GM19099 (cell line): ENCODE data around the gene ATXN1.

Experiments
- POLR2A ChIP-seq: IDR thresholded peaks from 3 replicates; pipeline ENCODE4 v1.6.1; 2011; ENCODE audit warnings: low read depth; ENCODE audit not compliant: insufficient read length; ENCODE audit errors: extremely low read depth

Gene ATXN1

GRCh38 chr6:16673011-16673797, 88.1 kb downstream of the ATXN1 start:
- TF ChIP-seq POLR2A, result no peak

DNA sequence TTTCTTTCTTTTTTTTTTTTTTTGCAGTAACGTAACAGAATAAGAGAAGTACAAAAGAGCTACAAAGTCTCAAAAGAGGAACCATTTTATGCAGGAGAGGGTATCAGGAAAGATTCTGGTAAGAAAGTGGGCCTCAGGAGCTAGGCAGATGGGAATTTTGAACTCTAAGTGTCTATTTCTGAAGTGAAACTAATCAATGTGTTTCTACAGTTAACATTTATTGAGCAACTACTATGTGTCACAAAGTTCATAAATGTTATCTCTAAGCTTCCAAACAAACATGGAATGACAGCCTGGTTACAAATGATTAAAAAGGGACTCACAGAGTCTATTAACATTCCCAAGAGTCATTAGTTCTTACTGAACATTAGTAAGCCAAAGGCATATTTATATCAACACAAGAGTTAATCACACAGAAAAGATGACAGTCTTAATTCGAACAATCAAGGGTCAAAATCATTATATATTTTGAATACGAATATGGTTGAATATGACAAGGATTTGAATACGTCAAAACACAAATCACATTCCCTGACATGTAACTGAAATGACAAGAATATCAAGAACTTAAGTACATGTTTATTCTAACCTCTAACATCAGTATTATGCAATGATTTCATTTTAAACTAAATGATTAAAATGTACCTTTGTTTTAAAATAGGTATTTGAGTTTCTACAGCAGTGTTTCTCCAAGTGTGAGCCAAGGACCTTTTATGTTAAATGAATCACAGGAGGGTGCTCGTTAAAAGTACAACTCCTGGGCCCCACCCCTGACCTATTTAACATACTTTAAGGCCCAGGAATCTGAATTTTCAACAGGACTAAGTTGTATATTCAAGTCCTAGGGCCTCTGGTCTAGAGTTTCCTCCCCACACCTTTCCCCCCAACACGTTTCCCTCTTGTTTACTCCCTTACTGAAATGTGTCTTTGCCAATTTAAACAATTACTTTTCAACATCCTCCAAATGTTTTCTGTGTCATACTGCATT, 89.7 kb downstream of the ATXN1 start:
- TF ChIP-seq POLR2A, result no peak

GRCh38 chr6:16670617-16671051, 90.6 kb downstream of the ATXN1 start:
- TF ChIP-seq POLR2A, result no peak

- TF ChIP-seq POLR2A, result no peak
These were observed 91.1 kb downstream of the ATXN1 start for GRCh38 chr6:16670183-16670582.

DNA sequence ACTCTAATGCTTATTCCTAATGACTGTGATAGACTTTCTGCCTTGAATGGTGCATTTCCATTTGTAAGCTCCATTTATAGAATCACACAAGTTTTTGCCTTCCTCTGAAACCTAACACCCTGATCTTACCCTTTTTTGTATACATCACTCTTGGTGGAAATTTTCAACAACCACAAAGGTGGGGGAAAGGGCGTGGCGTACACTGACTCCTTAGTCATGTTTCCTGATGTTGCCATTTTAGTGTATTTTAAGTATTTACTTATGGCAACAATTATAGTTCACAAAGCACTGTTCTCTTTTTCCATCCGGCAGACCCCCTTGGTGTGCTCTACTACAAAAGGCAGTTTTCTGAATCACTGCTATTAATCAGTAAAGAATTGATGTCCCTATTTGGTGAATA, 92.0 kb downstream of the ATXN1 start:
- no peak for TF ChIP-seq POLR2A

DNA sequence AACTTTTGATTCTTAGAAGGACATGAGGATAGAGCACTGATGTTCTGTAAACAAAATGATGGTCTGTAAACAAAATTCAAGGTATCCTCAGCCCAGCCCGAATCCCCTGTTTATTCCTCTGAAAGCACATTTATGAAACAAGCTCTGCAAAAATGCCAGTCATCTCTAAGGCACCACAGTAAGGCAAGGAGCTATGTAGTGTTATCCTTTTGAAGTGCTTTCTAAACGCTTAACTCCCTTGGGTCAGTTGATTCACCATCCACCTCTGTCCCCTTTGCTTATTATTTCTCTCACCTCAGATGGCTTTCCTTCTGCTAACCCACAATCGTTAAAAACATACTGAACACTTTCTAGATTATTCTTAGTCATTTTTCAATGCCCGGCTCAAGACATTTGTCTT, 93.8 kb downstream of the ATXN1 start:
- no peak for TF ChIP-seq POLR2A

DNA sequence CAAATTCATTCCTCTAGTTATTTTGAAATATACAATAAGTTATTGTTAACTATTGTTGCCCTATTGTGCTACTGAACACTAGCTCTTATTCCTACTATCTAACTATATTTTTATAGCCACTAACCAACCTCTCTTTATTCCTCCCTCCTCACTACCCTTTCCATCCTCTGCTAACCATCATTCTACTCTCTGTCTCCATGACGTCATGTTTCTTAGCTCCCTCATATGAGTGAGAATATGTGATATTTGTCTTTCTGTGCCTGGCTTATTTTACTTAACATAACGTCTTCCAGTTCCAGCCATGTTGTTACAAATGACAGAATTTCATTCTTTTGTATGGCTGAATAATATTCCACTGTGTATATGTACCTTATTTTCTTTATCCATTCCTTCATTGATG, 95.3 kb downstream of the ATXN1 start:
- TF ChIP-seq POLR2A, result no peak

DNA sequence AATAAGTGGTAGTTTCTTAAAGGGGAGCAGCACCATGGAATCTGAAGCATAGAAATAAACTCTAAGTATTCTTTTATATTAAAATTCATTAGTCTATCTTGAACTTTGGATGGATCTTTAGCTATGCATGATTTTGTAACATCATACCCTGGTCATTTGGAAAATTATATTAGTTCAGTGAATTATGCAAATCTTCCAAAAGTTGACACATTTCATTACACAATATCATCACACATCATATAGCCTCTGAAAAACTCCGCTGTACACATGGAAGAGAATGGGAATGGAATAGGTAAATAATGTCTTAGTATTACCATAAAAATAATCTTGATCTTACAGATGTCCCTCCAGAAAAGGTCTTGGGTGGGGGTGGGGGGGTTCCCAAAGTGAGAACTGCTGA, 96.1 kb downstream of the ATXN1 start:
- TF ChIP-seq POLR2A, result no peak

DNA sequence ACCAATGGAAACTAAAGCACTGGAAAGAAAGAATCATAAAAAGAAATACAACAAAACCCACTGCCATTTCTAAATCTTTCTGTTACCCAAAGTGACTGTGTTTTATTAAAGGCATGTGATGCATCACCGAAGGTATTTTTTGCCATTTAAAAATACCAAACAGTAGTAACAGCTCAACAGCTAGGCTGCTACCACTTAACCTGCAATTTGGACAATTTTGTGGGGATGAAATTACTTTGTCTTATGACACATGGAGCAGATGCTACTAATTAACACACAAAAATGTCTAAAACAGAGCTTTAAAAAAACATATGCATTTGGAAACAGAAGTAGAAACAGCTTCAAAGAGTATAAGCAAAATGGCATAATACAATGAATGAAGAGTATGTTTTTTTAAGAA, 97.4 kb downstream of the ATXN1 start:
- no peak for TF ChIP-seq POLR2A

- no peak for TF ChIP-seq POLR2A
These were observed 101.1 kb downstream of the ATXN1 start for GRCh38 chr6:16660157-16660497.

DNA sequence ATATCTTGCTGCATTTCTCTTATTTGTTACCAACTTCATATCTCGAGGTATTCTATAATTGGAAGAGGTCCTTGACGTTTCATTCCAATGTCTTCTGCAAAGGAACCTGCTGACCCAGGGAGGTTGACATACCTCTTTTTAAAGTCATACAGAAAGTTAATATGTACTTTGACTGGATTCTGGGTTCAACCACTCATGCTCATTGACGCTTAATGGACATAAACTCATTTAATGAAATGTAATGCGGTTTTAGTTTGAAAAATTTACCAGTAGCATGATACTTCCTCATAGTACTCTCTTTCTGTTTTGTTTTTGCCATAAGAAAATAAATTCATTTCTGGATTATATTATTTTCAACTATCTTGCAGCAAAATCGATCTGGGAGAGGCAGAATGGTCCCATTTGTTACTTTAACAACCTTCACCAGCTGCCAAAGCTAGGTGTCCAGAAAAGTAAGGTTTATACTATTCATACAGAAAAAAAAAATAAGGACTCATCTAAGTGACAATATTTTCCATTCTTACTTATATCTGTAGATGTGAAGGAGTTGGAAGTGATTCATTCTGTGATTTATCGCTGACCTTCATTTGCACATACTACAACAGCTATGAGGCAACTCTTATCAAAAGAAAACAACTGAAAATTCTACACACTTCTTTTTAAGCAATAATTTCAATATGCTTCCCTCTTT, 101.6 kb downstream of the ATXN1 start:
- TF ChIP-seq POLR2A, result no peak

DNA sequence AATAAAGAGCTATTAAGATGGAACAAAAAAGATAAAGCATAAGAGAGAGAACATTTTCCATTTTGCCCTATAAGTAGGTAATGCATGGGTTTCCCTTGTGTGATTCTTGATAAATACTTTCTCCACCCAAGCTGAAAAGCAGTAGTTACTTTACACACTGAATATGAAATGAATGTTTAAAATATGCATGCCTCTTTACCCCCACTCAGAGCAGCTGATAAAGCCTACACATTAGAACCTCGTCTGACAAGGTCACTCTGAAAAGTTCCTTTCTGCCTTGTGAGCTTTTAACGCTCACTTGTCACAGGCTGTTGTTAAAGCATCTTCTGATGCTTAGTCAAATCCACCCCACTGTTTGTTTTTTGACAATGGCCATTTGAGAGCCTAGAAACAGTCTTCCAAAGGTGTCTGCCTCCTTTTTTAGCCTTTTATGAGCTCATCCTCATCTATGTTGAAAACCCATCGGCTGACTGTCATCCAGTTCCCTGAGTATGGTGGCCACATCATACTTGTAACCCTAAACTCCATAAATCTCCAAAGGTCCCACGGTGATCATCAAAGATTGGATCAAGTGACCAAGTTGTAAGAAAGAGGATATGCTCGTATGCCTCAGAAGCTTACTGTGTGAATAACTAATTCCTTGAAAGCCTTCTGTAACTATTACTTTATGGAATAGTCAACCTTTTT, 102.8 kb downstream of the ATXN1 start:
- no peak for TF ChIP-seq POLR2A

GRCh38 chr6:16657768-16658167, 103.5 kb downstream of the ATXN1 start:
- no peak for TF ChIP-seq POLR2A

DNA sequence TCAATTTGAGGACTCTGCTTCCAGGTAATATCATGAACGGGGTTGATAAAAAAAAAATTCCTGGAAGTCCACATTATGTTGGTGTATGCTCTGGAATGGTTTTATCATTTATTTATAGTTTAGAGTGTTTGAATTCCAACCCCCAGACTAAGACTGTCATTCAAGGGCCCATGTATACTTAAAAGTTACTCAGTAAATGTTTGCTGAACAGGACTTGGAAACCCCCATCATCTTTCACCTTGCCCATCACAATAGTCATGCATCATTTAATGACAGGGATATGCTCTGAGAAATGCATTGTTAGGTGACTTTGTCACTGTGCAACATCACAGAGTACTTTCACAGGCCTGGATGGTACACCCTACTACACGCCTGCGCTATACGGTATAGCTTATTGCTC, 104.8 kb downstream of the ATXN1 start:
- TF ChIP-seq POLR2A, result no peak

DNA sequence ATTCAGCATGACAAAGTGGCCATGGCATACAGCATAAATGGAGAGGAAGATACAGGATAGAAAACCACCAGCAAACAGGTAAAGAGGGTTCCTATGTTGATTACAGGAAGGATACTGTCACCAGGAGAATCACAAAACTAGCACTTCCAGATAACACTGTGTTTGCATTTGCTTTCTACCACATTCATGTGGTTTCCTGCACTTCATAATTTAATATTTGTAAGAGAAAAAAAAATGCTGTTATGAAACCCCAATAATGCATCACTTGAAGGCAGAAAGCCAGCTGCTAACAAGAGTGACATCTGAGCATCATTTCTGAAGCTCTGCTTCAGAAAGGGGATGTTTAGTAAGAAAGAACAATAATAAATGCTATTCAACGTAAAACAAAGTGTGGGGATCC, 106.6 kb downstream of the ATXN1 start:
- no peak for TF ChIP-seq POLR2A

GRCh38 chr6:16653226-16653625, 108.0 kb downstream of the ATXN1 start:
- no peak for TF ChIP-seq POLR2A

DNA sequence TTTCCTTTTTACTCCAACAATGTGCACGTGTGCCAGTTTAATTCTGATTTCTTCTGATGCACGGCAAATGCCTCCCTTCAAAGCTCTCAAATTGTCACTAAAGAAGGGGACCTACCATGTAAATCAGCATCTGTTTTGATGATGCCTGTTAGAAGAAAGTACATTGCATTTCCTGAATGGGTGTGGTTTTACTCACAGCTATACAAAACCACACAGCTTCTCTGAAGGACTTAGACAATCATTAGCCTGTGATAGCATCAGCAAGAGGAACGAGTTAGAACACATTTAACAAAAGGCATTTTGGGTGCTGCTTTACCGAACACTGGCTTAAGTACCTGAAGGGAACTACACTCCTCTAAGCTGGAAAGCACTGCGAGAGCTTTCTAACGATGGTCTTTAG, 109.4 kb downstream of the ATXN1 start:
- no peak for TF ChIP-seq POLR2A
